Endothelial cell (in vitro differentiated cells): ENCODE data around the gene IFFO2. TPM values are rescaled to one million over a fixed set of nuclear protein-coding genes. Genes with fewer than 3 reads are reported as not detected.

Experiments
- DNase-seq: peaks from one replicate; pipeline ENCODE4 v3.0.0; 2021; ENCODE audit warnings: low spot score
- H3K27ac Mint-ChIP-seq: one replicate; pipeline ENCODE4 v1.8.0; 2021; ENCODE audit warnings: mixed read lengths, inconsistent platforms; ENCODE audit not compliant: unreplicated experiment
- H3K27me3 Mint-ChIP-seq: one replicate; pipeline ENCODE4 v1.8.0; 2021; ENCODE audit warnings: mild to moderate bottlenecking, moderate library complexity, mixed read lengths, inconsistent platforms; ENCODE audit not compliant: unreplicated experiment
- H3K36me3 Mint-ChIP-seq: one replicate; pipeline ENCODE4 v1.8.0; 2021; ENCODE audit warnings: mild to moderate bottlenecking, low read depth, mixed read lengths, inconsistent platforms; ENCODE audit not compliant: unreplicated experiment
- H3K4me1 Mint-ChIP-seq: one replicate; pipeline ENCODE4 v1.8.0; 2021; ENCODE audit warnings: mild to moderate bottlenecking, mixed read lengths, inconsistent platforms; ENCODE audit not compliant: unreplicated experiment
- H3K4me3 Mint-ChIP-seq: one replicate; pipeline ENCODE4 v1.8.0; 2021; ENCODE audit warnings: mild to moderate bottlenecking, mixed read lengths, inconsistent platforms; ENCODE audit not compliant: unreplicated experiment
- H3K9me3 Mint-ChIP-seq: one replicate; pipeline ENCODE4 v1.8.0; 2021; ENCODE audit warnings: mixed read lengths, inconsistent platforms; ENCODE audit not compliant: unreplicated experiment
- total RNA-seq: library from RNA; stranded (reverse); fragmentation: NEBNext Ultra II Directional; extraction: Animal tissue kit (Norgen Biotek cat#: 25700); gene quantifications from one replicate; pipeline ENCODE4 v1.2.1, GENCODE V29; 2021; ENCODE audit not compliant: unreplicated experiment
- TF ChIP-seq, protein P1 (sequence below): fragments of 200-600 bp; sonication (generic); IDR thresholded peaks from one replicate; pipeline ENCODE4 v1.5.0; 2021; ENCODE audit warnings: antibody characterized with exemption; ENCODE audit not compliant: unreplicated experiment

The IFFO2 gene
- total RNA-seq, 1 donor from 2014 or later = 16.7 TPM

DNA sequence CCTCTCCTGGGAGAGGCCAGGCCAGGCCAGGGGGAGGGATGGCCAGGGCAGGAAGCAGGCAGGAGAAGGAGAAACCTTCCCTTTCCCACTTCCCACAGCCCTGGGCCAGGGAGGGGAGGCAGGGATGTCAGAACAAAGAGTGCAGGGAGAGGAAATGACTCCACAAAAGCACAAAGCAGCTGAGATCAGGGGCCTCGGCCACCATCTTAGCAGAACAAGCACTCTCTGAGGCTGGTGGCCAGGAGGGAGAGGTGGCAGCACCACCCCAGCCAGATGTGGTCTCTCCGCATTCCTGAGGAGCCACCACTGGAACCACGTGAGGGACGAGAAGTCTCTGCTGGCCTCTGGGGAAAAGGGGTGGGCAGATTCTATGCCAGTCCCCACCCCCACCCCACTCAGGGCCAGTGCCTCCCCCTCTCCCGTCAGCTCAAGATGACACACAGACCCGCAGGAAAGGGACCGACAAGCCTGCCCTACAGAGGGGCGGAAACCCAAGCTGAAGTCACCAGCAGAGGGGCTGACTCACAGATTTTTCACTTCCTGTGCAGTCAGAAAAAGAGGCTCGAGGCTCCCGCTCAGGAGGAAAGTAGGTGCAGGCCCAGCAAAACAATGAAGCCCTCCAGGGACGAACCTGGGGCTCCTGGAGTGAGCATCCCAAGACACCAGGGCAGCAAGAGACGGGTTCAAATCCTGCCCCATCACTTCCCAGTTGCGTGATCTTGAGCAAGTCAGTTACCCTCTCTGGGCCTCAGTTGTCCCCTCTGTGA is 30.0 kb downstream of the IFFO2 start:
- Mint-ChIP-seq H3K36me3 (no peaks in the 10 kb centered on the region), H3K27ac (peak overlapping the region; percentile 92), H3K9me3 (no peaks in the 10 kb centered on the region), H3K4me3 (no peak overlapping the region), H3K27me3 (peaks cover 8% of the 10 kb centered on the region), H3K4me1 (peaks cover 25% of the 10 kb centered on the region)
- TF ChIP-seq, protein P1, sequence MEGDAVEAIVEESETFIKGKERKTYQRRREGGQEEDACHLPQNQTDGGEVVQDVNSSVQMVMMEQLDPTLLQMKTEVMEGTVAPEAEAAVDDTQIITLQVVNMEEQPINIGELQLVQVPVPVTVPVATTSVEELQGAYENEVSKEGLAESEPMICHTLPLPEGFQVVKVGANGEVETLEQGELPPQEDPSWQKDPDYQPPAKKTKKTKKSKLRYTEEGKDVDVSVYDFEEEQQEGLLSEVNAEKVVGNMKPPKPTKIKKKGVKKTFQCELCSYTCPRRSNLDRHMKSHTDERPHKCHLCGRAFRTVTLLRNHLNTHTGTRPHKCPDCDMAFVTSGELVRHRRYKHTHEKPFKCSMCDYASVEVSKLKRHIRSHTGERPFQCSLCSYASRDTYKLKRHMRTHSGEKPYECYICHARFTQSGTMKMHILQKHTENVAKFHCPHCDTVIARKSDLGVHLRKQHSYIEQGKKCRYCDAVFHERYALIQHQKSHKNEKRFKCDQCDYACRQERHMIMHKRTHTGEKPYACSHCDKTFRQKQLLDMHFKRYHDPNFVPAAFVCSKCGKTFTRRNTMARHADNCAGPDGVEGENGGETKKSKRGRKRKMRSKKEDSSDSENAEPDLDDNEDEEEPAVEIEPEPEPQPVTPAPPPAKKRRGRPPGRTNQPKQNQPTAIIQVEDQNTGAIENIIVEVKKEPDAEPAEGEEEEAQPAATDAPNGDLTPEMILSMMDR = no peak
- DNase-seq = peak; percentile 56

DNA sequence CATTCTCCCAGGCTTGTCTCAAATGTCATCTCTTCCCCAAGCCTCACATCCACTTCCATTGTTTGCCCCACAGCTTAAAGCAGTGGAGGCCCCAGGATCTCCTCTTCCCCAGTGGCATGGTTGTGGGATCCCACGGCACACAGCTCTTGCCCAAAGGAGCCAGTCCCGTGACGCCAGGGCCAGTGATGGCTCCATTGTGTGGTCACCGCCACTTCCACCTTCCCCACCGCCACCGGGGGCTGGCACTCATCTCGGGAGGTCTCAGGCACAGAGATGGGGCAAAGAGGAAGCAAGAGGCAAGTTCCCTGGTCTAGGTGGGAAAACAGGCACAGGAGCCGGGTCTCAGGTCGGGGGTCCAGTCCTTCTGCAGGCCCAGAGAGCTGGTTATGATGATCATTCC is 31.2 kb downstream of the IFFO2 start:
- TF ChIP-seq, protein P1 = no peak
- H3K9me3 Mint-ChIP-seq = no peaks in the 10 kb centered on the region

DNA sequence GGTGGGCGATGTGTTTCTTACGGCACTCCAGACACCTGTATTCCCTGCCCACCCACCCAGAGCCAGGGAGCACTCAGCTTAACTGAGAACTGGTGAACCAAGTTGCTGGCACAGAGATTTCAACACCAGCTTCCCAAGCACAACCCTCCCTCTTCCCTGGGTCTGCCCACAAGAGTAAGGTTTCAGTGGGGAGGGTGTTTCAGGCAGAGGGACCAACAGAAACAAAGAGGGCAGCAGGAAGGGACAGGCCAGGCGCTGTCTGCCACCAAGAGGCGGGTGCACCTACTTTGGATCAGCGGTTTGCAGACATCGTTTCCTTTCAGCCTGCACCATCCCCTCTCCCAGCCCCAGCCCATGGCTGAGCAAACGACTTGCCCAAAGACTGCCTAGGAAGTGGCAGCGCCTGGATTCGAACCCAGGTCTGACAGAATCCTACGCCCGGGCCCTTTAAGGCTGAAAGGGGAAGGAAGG is 32.2 kb downstream of the IFFO2 start:
- TF ChIP-seq, protein P1 = no peak
- Mint-ChIP-seq H3K27ac (no peak overlapping the region), H3K4me1 (peaks cover 25% of the 10 kb centered on the region), H3K27me3 (peaks cover 9% of the 10 kb centered on the region), H3K9me3 (no peaks in the 10 kb centered on the region), H3K36me3 (peaks cover 3% of the 10 kb centered on the region), H3K4me3 (no peak overlapping the region)
- DNase-seq = no peak

More for the DNA sequence above, 31.2 kb downstream of the IFFO2 start:
- no peak overlapping the region for H3K4me3 Mint-ChIP-seq
- peaks cover 9% of the 10 kb centered on the region for H3K27me3 Mint-ChIP-seq
- peak overlapping the region; percentile 18 for H3K27ac Mint-ChIP-seq
- peaks cover 1% of the 10 kb centered on the region for H3K36me3 Mint-ChIP-seq
- DNase-seq = no peak
- peaks cover 25% of the 10 kb centered on the region for H3K4me1 Mint-ChIP-seq

DNA sequence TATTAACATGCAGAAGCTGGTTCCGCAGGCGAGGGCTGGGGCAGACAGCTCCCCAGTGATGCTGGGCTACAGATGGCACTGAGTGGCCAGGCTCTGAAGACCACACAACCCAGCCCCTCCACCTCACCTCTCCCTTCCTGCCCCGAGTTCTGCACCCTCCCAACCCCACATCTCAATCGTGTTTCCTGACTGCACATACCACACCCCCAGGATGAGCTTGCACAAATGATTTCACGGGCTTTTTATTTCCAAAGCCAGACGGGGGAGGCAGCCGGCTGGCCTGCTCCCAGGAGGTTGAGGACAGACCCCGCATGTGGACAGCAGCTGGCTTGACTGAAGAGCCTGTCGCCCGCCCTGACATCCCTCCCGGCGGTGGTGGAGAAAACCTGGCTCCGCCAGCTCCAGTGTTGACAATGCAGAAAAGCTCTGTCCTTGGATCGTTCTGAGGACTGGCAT is 32.7 kb downstream of the IFFO2 start:
- Mint-ChIP-seq H3K4me3 (no peak overlapping the region), H3K36me3 (peaks cover 3% of the 10 kb centered on the region), H3K27ac (no peak overlapping the region), H3K4me1 (peaks cover 25% of the 10 kb centered on the region), H3K9me3 (no peaks in the 10 kb centered on the region), H3K27me3 (peaks cover 9% of the 10 kb centered on the region)
- no peak for DNase-seq
- TF ChIP-seq, protein P1 = no peak
